GM21528 (cell line): Measurements from ENCODE around the gene TOR2A.
A peak's percentile ranks its signal among the peaks of the same experiment; 100 is the strongest.

ENCODE experiments used
- ATAC-seq: cut with Tn5 transposase; IDR thresholded peaks from one replicate; pipeline ENCODE4 v1.9.1; 2021; ENCODE audit warnings: mild to moderate bottlenecking, moderate library complexity; ENCODE audit not compliant: unreplicated experiment, low FRiP score

Gene TOR2A

GRCh38 chr9:127721391-127721821 lies 13.7 kb downstream of the TOR2A start:
- no peak for ATAC-seq

GRCh38 chr9:127720865-127721227 lies 14.2 kb downstream of the TOR2A start:
- no peak for ATAC-seq

DNA sequence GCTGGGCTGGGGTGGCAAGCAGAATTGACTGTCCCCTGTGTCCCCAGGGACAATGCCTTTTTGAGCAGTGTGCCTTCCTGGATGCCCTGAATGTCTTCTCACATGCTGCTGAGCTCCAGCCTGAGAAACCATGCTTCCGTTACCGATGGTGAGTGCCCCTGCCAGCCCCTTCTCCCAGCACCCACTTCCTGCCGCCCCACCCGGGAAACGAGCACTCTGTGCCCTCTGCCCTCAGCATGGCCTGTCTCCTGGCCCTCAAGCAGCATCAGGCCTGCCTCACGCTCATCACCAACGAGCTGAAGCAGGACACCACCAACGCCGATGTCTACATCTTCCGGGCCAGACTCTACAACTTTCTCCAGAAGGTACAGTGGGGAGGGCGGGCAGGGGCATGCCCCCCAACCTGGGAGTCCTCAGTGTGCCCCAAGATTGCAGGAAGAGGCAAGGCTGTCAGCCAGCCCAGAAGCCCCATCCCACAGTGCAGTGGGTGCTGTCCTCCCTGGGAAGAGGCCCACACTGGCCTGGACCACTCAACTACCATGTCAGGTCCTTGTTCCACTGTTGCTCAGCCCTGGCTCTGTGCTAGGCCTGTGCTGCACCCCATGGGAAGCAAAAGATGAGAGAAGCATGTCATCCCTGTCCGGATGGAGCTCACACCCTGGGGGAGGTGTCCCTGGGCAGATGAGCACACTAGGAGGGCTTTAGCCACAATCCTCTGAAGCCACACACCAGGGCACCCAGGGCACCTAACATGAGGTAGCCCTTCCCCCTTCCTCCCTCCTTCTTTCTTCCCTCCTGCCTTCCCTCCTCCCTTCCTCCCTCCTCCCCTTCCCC lies 14.8 kb downstream of the TOR2A start:
- no peak for ATAC-seq

DNA sequence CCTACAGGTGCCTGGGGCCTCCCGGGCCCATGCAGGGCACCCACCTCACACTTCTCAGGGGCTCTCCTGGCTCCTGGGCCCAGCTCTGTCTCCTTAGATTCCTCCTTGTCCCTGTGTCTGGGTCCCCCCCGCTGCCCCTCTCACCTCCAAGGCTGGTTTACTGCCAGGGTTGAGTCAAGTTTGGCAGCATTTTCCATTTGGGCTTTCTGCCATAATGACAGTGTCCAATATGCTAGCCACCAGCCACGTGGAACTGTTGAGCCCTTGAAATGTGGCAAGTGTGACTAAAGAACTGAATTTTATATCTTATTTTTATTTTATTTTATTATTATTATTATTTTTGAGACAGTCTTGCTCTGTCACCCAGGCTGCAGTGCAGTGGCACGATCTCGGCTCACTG lies 17.3 kb downstream of the TOR2A start:
- no peak for ATAC-seq

DNA sequence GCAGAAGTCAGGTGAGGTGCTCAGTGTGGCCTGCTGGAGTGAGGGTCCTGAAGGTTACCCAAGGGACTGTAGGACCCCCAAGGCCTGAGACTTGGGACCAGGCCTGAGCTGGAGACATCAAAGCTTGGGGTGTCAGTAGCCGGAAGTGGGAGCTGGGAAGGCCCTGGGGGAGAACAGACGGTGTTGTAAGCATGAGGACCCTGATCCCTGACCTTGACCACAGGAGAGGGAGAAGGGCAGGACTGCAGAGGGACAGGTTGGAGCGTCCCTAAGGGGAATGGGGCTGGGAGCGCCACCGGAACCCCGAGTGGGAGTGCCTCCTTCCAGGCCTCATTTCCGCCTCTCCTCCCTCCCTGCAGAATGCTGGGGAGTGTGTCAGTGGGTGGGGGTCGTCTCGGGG lies 18.7 kb downstream of the TOR2A start:
- no peak for ATAC-seq

GRCh38 chr9:127715470-127716337 lies 19.4 kb downstream of the TOR2A start, which contains the start of the genes PTRH1 and TTC16:
PTRH1 (minus strand) TSS chr9:127715663; CDS start chr9:127715639, 24 bp downstream.
TTC16 (plus strand) TSS chr9:127716079; CDS start chr9:127716146, 67 bp downstream.
- peak; percentile 90 for ATAC-seq

DNA sequence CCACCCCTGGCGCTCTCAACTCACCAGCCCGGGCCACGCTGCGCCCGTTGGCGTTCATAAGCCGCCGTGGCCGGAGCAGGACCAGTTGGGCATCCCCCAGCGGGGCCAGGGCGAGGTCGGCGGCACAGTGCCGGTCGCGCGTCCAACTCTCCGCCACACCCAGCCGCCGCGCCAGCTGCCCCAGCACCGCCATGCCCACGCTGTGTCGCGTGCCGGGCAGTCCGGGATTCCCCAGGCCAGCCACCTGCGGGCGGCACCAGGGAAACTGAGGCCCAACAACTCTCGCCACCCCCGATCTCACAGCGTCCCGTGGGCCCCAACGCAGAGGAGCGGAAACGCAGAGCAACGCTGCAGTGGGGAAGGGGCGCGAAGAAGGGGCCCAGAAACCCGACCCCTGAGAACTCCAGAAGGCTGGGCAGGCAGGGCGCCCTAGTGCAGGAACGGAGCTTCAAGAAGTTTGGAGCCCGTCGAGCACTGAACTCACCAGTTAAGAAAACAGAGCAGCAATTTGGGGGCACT lies 20.1 kb downstream of the TOR2A start:
- peak; percentile 3 for ATAC-seq

- ATAC-seq: no peak
Measured at GRCh38 chr9:127714020-127714750, 20.9 kb downstream of the TOR2A start.

DNA sequence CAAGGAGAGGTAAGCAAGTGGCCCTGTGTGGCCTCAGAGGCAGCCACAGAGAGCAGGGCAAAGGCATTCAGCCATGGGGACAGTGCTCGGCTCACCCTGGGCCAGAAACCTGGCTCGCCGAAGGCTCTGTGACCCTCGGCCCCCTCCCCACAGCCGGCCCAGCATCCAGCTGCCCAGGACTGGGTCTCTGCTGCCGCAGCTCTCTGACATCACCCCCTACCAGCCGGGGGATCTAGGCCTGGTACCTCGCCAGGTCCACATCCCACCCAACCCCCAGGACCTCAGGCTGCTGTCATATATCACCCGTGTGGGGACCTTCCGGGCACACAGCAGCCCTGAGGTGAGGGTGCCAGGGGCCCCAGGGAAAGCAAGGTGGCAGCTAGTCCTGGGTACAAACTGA lies 22.2 kb downstream of the TOR2A start:
- ATAC-seq: no peak

GRCh38 chr9:127712371-127712770 lies 22.7 kb downstream of the TOR2A start:
- no peak for ATAC-seq

DNA sequence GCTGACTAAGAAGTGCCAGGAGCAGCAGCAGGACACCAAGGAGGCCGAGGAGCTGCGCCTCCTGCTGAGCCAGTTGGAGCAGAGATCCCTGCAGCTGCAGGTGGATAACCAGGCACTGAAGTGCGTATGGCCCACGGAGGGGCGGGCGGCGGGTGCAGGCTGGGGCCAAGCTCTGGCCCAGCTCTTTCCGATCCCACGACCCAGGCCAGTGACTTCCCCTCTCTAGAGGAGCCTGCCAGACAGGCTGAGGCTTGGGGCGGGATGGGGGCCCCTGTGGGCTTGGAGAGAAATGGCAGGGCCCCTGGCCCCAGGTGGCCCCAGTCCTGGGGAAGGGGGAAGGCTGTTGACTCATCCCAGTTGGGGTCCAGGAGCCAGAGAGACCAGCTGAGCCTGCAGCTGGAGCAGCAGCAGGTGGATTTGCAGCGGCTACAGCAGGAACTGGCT lies 23.2 kb downstream of the TOR2A start:
- ATAC-seq: no peak

DNA sequence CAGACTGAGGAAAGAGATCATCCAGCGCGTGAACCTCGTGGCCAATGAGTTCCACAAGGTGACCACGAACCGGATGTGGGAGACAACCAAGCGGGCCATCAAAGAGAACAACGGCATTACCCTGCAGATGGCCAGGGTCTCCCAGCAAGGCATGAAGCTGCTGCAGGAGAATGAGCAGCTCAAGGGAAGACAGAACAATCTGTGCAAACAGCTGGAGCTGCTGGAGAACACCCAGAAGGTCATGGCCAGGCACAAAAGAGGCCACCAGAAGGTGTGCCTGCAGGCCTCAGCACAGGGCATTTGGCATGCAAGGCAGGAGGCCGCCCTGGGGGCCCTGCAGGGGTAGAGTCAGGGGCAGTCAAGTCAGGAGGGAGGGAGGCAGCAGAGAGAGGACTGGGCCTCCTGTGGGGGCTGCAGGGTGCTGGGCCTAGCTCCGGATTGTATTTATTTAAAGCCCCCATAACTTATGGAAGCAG lies 23.8 kb downstream of the TOR2A start:
- ATAC-seq: no peak

GRCh38 chr9:127710204-127710783 lies 24.8 kb downstream of the TOR2A start:
- no peak for ATAC-seq

DNA sequence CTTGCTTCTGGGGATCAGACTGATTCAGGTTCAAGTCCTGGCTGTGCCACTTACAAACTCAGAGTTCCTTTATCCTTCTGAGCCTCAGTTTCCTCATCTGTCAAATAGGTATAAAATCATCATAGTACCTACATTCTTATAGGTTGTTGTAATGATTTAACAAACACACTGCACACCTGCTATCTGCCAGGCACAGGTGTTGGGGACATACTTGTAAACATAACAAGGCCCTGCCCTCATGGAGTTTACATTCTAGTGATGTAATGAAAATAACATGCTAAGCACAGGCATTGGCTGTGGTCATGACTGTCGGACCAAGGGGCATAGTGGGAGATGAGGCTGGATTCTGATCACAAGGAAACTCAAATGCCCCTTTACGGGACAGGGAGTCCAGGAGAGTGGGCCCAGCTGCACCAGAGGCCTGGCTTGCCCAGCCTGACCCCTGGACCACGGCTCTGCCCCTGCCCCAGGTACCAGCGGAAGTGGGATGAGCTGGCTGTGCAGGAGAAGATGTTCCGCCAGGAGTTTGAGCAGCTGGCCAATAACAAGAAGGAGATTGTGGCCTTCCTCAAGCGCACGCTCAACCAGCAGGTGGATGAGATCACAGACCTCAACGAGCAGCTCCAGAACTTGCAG lies 26.0 kb downstream of the TOR2A start:
- no peak for ATAC-seq

DNA sequence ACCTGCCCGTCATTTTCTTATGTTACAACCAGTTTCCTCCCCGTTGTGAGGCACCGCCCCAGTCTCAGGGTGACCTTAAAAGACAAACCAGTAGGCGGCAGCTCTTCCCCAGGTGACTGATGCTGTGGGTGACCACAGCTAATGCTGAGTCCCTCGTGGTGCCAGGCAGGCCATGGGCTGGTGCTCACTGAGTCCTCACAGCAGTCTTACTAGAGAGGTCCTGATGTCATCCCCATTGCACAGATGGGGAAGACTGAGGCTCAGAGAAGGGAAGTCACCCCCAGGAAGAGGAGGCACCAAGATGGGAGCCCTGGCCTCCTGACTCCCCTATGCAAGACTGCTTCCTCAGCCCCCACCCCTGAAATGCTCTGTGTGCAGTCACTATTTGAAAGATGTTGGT lies 27.3 kb downstream of the TOR2A start:
- no peak for ATAC-seq

- no peak for ATAC-seq
Measured at GRCh38 chr9:127706836-127707241, 28.3 kb downstream of the TOR2A start, which contains the start of gene CFAP157. CFAP157 (plus strand) TSS chr9:127706988; CDS start chr9:127707032, 44 bp downstream.

- no peak for ATAC-seq
Measured at GRCh38 chr9:127705577-127706379, 29.3 kb downstream of the TOR2A start.

- no peak for ATAC-seq
Measured at GRCh38 chr9:127703289-127703946, 31.7 kb downstream of the TOR2A start.
